ENCODE results near the gene KCNC1. TPM values are rescaled to one million over a fixed set of nuclear protein-coding genes. Genes with fewer than 3 reads are reported as not detected.

The KCNC1 gene
- polyA plus RNA-seq, 4 donors: 0.13 to 1.3 TPM; not detected in 2

DNA sequence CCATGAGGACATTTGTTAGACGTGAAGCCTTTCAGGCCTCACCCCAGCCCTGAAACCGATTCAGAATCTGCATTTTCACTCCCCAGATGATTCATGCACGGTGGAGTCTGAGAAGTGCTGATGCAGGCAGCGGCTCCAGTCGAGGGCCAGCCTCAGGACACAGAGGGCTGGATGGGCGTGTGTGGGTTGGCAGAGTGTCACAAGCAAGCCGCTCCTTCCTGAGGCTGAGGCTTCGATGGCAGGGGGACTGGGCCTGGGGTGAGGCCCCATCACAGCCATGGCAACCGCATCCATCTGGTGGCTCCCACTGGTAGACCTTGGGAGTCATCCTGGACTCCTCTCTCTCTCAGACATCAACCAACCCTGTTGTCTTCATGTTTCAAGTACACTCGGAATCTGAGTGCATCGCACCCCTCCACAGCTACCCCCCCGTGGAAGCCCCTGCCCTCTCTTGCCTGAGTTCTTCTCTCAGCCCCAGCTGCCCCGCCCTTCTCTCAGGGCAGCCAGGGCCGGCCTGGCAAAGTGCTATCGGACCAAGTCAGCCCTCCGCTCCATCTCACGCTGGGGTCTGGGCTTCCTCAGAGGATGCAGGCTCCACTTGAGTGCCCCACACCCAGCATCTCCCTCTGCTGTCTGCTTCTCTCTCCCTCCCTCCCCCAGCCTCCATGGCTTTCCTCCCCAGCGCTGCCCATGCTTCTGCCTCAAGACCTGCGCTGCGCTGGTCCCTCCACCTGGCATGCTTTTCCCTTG is 10.6 kb downstream of the KCNC1 start:
- FAIRE-seq (no peak), DNase-seq (no peak)
- H3K27ac ChIP-seq (ENCODE audit: low read depth in 1 of 3, low read length in 2 of 3): no peak overlapping the region
- no peak overlapping the region for H3K4me3 ChIP-seq (ENCODE audit: low read depth in 1 of 3, low read length in 3 of 3)
- H3K4me1 ChIP-seq (ENCODE audit: control insufficient read depth in 3 of 3, insufficient read depth in 2 of 3, low read depth in 1 of 3, low read length in 2 of 3): peaks cover 0 to 6% (median 0%) of the 10 kb centered on the region in 3 donors
- no peaks in the 10 kb centered on the region for H3K9me3 ChIP-seq (ENCODE audit: control insufficient read depth in 2 of 2, insufficient read depth in 1 of 2, low read depth in 1 of 2, low read length in 1 of 2)
- peaks cover 0 to 6% (median 2%) of the 10 kb centered on the region in 3 donors for H3K27me3 ChIP-seq (ENCODE audit: control insufficient read depth in 3 of 3, insufficient read depth in 3 of 3, low read length in 3 of 3)
- 75 to 81% (median 77%) methylated on average over 20 of the region's 20 CpGs for WGBS, 3 donors
- no peaks in the 10 kb centered on the region for H3K36me3 ChIP-seq (ENCODE audit: control insufficient read depth in 3 of 3, insufficient read depth in 2 of 3, low read depth in 1 of 3, low read length in 3 of 3)

DNA sequence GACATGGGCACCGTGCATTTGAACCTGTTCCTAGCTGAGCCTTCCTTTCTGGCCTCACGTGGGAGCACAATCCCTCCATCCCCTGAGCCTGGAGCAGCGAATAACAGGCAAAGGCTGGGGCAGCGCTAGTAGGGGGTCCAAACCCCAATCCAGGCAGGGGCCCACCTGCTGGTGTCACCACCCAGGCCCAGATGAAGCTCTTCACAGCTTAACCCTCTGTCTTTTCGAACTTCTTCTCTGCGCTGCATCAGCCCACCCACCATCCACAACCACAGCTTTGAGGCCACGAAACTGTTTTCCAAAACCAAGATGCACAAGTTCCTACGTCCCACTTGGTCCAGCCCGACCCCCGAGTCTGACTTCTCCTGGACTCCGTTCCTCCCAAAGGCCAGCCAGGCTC is 11.5 kb downstream of the KCNC1 start:
- Histone ChIP-seq H3K9me3 (ENCODE audit: control insufficient read depth in 2 of 2, insufficient read depth in 1 of 2, low read depth in 1 of 2, low read length in 1 of 2) (no peaks in the 10 kb centered on the region), H3K27me3 (ENCODE audit: control insufficient read depth in 3 of 3, insufficient read depth in 3 of 3, low read length in 3 of 3) (peaks cover 0 to 4% (median 2%) of the 10 kb centered on the region in 3 donors), H3K36me3 (ENCODE audit: control insufficient read depth in 3 of 3, insufficient read depth in 2 of 3, low read depth in 1 of 3, low read length in 3 of 3) (no peaks in the 10 kb centered on the region), H3K4me3 (ENCODE audit: low read depth in 1 of 3, low read length in 3 of 3) (no peak overlapping the region), H3K27ac (ENCODE audit: low read depth in 1 of 3, low read length in 2 of 3) (no peak overlapping the region), H3K4me1 (ENCODE audit: control insufficient read depth in 3 of 3, insufficient read depth in 2 of 3, low read depth in 1 of 3, low read length in 2 of 3) (peaks cover 0 to 6% (median 0%) of the 10 kb centered on the region in 3 donors)
- no peak for FAIRE-seq
- WGBS, 3 donors: 73 to 78% (median 75%) methylated on average over 11 of the region's 11 CpGs
- no peak for DNase-seq

DNA sequence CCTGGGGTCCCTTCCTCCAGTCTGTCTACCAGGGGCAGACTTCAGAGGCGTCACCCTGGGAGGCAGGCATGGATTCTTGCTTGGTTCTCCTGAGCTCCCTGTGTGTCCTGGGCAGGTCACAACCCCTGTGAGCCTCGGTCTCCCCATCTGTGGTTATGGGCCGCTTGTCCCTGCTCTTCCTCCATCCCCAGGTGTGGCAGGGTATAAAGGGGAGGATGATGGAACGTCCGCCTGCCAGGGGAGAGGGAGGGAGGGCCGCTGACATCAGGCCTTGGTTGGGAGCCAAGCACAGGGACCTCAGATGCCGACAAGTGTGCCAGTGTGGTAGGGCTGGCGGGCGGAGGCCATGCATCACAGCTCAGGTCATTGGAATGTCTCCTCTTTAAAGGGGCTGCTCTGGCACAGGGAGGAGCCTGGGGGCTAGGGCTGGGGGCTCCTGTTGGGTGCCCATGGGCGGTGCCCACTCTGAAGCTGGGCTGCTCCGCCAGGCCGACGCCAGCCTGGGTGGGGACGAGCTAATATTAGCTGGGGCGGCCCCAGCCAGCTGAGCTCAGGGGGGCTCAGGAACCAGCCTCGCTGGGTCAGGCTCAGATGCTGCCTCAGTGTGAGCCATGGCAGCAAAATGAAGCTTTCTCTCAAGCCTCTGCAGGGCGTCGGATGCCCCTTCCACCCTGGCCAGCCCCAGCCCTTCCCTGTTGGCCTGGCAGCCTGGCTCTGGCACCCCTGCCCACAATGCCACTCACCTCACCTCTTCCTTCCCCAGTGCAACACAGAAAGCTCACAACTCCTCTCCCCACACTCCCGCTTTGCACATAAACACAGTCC is 12.8 kb downstream of the KCNC1 start:
- WGBS, 3 donors: 72 to 80% (median 74%) methylated on average over 18 to 19 of the region's 19 CpGs
- H3K27me3 ChIP-seq (ENCODE audit: control insufficient read depth in 3 of 3, insufficient read depth in 3 of 3, low read length in 3 of 3): peaks cover 0 to 4% (median 0%) of the 10 kb centered on the region in 3 donors
- H3K27ac ChIP-seq (ENCODE audit: low read depth in 1 of 3, low read length in 2 of 3): no peak overlapping the region
- no peaks in the 10 kb centered on the region for H3K9me3 ChIP-seq (ENCODE audit: control insufficient read depth in 2 of 2, insufficient read depth in 1 of 2, low read depth in 1 of 2, low read length in 1 of 2)
- FAIRE-seq: no peak
- no peaks in the 10 kb centered on the region for H3K36me3 ChIP-seq (ENCODE audit: control insufficient read depth in 3 of 3, insufficient read depth in 2 of 3, low read depth in 1 of 3, low read length in 3 of 3)
- peaks cover 0 to 6% (median 0%) of the 10 kb centered on the region in 3 donors for H3K4me1 ChIP-seq (ENCODE audit: control insufficient read depth in 3 of 3, insufficient read depth in 2 of 3, low read depth in 1 of 3, low read length in 2 of 3)
- H3K4me3 ChIP-seq (ENCODE audit: low read depth in 1 of 3, low read length in 3 of 3): no peak overlapping the region
- no peak for DNase-seq

DNA sequence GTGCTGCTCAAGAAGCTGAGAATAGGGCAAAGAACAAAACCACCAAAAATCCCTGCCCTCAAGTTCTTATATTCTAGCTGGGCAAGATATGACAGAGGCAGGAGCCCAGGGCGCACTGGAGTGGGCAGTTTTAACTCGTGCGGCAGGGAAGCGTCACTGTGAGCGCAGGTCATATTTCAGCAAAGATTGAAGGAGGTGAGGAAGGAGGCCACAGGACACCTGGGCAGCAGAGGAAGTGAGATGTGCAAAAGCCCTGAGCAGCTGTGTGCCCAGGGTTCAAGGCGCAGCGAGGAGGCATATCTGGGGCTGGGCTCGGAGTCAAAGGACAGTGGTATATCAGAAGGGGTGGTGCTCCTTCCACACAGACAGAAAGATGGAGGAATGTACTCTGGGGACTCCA is 13.5 kb downstream of the KCNC1 start:
- no peak for FAIRE-seq
- Histone ChIP-seq H3K27me3 (ENCODE audit: control insufficient read depth in 3 of 3, insufficient read depth in 3 of 3, low read length in 3 of 3) (peaks cover 0 to 4% (median 0%) of the 10 kb centered on the region in 3 donors), H3K27ac (ENCODE audit: low read depth in 1 of 3, low read length in 2 of 3) (no peak overlapping the region)

DNA sequence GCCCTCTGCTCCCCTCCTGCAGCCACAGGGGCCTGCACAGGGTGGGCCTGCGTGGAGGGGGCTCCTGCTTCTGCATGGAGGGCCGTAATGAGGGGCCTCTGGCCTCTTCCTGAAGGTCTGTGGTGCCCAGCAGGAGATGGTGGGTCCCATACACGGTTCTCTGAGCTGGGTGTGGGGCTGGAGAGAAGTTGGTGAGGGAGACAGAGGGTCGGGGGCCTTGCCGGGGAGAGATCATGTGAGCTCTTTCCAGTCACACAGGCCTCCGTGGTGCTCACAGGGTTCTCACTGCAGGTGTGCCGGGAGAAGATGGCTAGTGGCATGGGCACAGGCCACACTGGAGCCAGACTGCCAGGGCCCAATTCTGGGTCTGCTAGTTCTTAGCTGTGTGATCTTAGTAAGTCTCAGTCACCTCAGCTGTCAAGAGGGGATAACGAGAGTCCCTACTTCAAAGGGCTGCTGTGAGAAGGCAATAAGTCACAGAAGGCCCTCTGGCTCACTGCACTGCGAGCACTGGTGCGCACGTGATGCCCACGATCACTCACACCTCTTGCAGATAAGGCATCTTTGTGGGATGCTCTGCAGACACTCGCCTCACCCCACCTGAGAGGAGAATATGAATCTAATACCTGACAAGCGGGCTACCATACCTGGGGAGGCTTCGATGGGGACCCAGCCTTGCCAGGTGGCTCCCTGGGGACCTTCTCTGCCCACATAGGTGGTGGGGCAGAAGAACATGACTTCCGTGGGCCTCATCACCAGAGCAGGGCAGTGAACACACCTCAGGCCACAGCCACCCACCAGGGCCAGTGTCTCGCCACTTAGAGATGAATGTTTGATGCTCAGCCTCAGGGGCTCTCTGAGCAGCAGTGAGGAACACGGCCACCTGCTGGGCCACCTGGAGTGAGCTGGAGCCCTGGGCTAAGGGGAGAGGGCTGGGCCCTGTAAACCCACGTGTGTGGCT is 14.5 kb downstream of the KCNC1 start:
- Histone ChIP-seq H3K27me3 (ENCODE audit: control insufficient read depth in 3 of 3, insufficient read depth in 3 of 3, low read length in 3 of 3) (peaks cover 0 to 4% (median 0%) of the 10 kb centered on the region in 3 donors), H3K4me1 (ENCODE audit: control insufficient read depth in 3 of 3, insufficient read depth in 2 of 3, low read depth in 1 of 3, low read length in 2 of 3) (peaks cover 0 to 6% (median 0%) of the 10 kb centered on the region in 3 donors), H3K36me3 (ENCODE audit: control insufficient read depth in 3 of 3, insufficient read depth in 2 of 3, low read depth in 1 of 3, low read length in 3 of 3) (no peaks in the 10 kb centered on the region), H3K9me3 (ENCODE audit: control insufficient read depth in 2 of 2, insufficient read depth in 1 of 2, low read depth in 1 of 2, low read length in 1 of 2) (no peaks in the 10 kb centered on the region), H3K27ac (ENCODE audit: low read depth in 1 of 3, low read length in 2 of 3) (no peak overlapping the region), H3K4me3 (ENCODE audit: low read depth in 1 of 3, low read length in 3 of 3) (no peak overlapping the region)
- 81 to 86% (median 84%) methylated on average over 19 of the region's 19 CpGs for WGBS, 3 donors
- FAIRE-seq: no peak
- no peak for DNase-seq

More for the DNA sequence above, 13.5 kb downstream of the KCNC1 start:
- Histone ChIP-seq H3K36me3 (ENCODE audit: control insufficient read depth in 3 of 3, insufficient read depth in 2 of 3, low read depth in 1 of 3, low read length in 3 of 3) (no peaks in the 10 kb centered on the region), H3K9me3 (ENCODE audit: control insufficient read depth in 2 of 2, insufficient read depth in 1 of 2, low read depth in 1 of 2, low read length in 1 of 2) (no peaks in the 10 kb centered on the region), H3K4me1 (ENCODE audit: control insufficient read depth in 3 of 3, insufficient read depth in 2 of 3, low read depth in 1 of 3, low read length in 2 of 3) (peaks cover 0 to 6% (median 0%) of the 10 kb centered on the region in 3 donors), H3K4me3 (ENCODE audit: low read depth in 1 of 3, low read length in 3 of 3) (no peak overlapping the region)
- 87 to 94% (median 90%) methylated on average over 8 of the region's 8 CpGs for WGBS, 3 donors
- no peak for DNase-seq

DNA sequence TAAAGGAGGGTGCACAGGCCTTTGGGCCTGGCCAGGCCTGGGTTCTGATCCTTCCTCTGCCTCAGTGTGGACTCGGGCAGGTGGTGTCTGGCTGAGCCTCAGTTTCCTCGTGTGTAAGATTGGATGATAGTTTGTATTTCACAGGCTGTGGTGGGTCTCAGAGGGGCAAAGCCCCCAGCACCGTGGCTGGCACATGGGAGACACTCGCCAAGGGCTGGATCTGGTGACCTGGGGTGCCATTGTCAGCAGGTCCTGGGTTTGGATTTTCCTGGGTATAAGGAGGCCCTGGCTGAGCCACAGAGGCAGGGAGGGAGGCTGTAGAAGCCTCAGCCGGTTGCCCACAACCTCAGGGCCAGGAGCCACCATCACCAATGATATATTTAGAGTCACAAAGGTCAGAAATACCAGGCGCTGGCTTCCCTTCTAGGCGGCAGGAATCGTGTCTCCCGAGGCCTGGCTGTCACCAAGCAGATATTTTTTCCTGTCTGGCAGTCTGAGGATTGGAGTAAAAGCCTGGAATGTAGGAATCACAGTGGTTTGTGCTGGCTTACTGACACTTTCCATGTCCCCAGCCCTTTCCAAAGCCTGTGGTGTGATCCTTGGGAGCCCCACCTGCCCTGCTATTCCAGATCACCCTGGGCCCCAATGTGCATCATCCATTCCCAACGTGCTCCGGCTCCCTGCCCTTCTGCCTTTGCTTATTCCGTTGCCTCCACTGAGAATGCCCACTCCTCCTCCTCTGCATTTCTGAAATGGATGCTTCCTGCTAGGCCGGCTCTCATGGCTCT is 15.6 kb downstream of the KCNC1 start:
- H3K4me3 ChIP-seq (ENCODE audit: low read depth in 1 of 3, low read length in 3 of 3): no peak overlapping the region
- H3K36me3 ChIP-seq (ENCODE audit: control insufficient read depth in 3 of 3, insufficient read depth in 2 of 3, low read depth in 1 of 3, low read length in 3 of 3): no peaks in the 10 kb centered on the region
- peaks cover 0 to 8% (median 0%) of the 10 kb centered on the region in 3 donors for H3K27me3 ChIP-seq (ENCODE audit: control insufficient read depth in 3 of 3, insufficient read depth in 3 of 3, low read length in 3 of 3)
- no peaks in the 10 kb centered on the region for H3K9me3 ChIP-seq (ENCODE audit: control insufficient read depth in 2 of 2, insufficient read depth in 1 of 2, low read depth in 1 of 2, low read length in 1 of 2)
- FAIRE-seq (no peak), DNase-seq (no peak)
- peaks cover 0 to 6% (median 0%) of the 10 kb centered on the region in 3 donors for H3K4me1 ChIP-seq (ENCODE audit: control insufficient read depth in 3 of 3, insufficient read depth in 2 of 3, low read depth in 1 of 3, low read length in 2 of 3)
- H3K27ac ChIP-seq (ENCODE audit: low read depth in 1 of 3, low read length in 2 of 3): no peak overlapping the region
- 53 to 58% (median 57%) methylated on average over 13 of the region's 13 CpGs for WGBS, 3 donors

DNA sequence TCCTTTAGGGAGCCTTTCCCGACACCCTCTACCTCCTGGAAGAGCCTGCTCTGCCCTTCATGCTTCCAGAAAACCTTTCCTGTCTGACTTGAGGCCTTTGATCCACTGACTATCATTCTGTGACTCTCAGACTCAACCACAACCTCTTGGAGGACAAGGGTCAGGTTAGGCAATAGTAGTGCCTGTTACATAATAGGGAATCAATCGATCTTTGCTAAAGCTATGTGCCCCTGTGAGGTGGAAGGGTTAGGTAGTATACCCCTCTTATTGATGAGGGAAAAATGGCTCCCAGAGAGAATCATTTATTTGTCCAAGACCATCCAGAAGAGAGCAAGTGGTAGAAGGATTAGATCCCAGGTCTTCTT is 16.2 kb downstream of the KCNC1 start:
- Histone ChIP-seq H3K27me3 (ENCODE audit: control insufficient read depth in 3 of 3, insufficient read depth in 3 of 3, low read length in 3 of 3) (peaks cover 0 to 8% (median 0%) of the 10 kb centered on the region in 3 donors), H3K4me1 (ENCODE audit: control insufficient read depth in 3 of 3, insufficient read depth in 2 of 3, low read depth in 1 of 3, low read length in 2 of 3) (peaks cover 0 to 6% (median 0%) of the 10 kb centered on the region in 3 donors), H3K9me3 (ENCODE audit: control insufficient read depth in 2 of 2, insufficient read depth in 1 of 2, low read depth in 1 of 2, low read length in 1 of 2) (no peaks in the 10 kb centered on the region), H3K27ac (ENCODE audit: low read depth in 1 of 3, low read length in 2 of 3) (no peak overlapping the region), H3K36me3 (ENCODE audit: control insufficient read depth in 3 of 3, insufficient read depth in 2 of 3, low read depth in 1 of 3, low read length in 3 of 3) (no peaks in the 10 kb centered on the region), H3K4me3 (ENCODE audit: low read depth in 1 of 3, low read length in 3 of 3) (no peak overlapping the region)
- DNase-seq (peak; percentile 45 to 75), FAIRE-seq (no peak)
- WGBS, 3 donors: 7 to 41% (median 27%) methylated on average over 2 of the region's 2 CpGs
